ENCODE data around the gene CMAS.
A peak's percentile ranks its signal among the peaks of the same experiment; 100 is the strongest.
"Not testable (repeated sequence)": the region's sequence is repeated elsewhere in the genome, so short reads cannot be mapped to it uniquely, and the experiment has no call there.

The CMAS gene

GRCh38 chr12:22048351-22049041, 2.5 kb downstream of the CMAS start:
- no peak for DNase-seq

DNA sequence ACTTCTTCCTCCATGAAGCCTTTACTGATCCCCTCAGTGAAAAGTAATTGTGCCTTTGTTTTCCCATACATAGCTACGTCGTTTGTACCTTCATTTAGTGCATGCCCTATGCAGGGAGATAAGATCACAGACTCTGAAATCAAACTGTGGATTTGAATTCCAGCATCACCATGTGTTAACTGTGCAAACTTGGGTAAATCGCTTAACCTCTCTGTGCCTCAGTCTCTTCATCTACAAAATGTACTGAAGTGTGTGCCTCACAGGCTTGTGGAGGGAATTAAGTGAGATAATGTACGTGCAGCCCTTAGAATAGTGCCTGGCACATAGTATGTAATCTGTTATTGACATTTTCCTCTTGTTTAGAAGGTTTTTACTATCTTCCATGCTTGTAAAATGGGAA, 4.1 kb downstream of the CMAS start:
- no peak for DNase-seq

GRCh38 chr12:22051114-22051698, 5.2 kb downstream of the CMAS start:
- DNase-seq, result no peak

GRCh38 chr12:22052994-22053393, 7.0 kb downstream of the CMAS start:
- not testable (repeated sequence) for DNase-seq

DNA sequence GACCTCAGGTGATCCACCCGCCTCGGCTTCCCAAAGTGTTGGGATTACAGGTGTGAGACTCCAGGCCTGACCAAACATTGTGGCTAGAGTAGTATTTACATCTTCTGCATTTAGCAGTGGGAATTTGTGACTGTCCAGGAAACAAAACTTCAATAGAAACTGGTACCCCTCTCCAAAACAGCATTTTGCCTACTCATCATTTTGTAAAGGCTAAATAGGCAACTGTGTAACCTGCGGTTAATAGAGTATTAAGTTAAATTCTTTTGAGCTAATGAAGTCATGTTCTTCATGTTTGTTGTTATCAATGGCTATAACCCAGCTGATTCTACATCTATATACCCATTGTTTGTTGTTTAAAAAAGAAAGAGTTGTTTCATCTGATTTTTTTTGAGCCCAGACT, 8.1 kb downstream of the CMAS start:
- no peak for DNase-seq

DNA sequence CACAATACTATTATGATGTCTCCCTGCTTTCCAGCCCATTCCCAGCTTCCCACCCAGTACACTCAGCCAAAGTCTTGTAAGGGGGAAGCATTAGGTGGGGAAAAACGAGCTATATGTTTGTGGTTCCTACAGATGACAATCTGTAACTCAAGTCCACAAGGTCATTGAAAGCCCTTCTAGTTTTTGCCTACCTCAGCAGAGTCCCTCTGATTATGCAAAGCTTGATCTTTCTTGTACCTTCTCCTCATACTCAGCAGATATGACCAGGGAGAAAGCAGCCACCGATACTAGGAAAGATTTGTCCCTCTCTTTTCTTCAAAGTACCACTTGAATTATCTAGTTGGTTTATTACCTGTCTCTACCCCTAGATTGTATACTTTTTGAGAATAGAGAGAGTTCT, 10.6 kb downstream of the CMAS start:
- DNase-seq, result no peak

DNA sequence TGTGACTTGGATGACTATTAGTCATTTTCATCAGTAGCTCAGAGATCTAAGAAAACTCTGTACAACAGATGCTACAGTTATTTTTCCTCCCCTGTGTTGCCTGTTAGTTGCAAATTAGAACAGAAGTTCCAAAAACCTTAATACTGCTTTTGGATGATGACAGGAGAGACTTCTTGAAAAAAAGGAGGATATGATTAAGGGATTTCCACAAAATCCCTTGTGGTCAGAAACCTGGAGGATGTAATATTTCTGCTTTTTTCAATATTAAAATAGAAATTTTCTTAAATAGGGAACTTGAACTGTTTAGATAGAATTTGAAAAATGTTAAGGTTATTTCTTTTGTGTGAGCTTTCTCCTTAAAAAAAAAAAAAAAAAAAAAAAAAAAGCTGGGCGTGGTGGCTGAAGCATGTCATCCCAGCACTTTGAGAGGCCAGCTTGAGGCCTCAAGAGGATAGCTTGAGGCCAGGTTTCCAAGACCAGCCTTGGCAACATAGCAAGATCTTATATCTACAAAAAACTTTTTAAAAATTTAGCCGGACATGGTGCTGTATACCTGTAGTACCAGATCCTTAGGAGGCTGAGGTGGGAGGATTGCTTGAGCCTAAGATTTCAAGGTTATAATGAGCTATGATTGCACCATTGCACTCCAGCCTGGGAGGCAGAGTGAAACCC, 14.1 kb downstream of the CMAS start:
- DNase-seq, result no peak

DNA sequence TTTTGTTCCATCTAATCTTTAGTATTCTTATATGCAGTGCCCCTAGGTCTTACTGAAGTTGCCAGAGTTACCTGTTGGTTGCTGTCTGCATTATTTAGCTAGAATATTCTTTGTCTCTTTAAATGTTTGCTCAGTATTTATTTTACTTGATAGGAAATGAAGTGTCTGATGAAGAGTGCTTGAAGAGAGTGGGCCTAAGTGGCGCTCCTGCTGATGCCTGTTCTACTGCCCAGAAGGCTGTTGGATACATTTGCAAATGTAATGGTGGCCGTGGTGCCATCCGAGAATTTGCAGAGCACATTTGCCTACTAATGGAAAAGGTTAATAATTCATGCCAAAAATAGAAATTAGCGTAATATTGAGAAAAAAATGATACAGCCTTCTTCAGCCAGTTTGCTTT, 18.9 kb downstream of the CMAS start:
- DNase-seq, result no peak

- no peak for DNase-seq
These were observed 20.3 kb downstream of the CMAS start for GRCh38 chr12:22066310-22066709.

- no peak for DNase-seq
These were observed 23.8 kb downstream of the CMAS start for GRCh38 chr12:22069851-22070250.

- DNase-seq, result no peak
These were observed 36.2 kb downstream of the CMAS start for GRCh38 chr12:22082190-22082701.

- peak; percentile 68 for DNase-seq
These were observed 37.1 kb downstream of the CMAS start for GRCh38 chr12:22083167-22083566.

GRCh38 chr12:22084852-22085251, 38.8 kb downstream of the CMAS start:
- DNase-seq, result no peak

DNA sequence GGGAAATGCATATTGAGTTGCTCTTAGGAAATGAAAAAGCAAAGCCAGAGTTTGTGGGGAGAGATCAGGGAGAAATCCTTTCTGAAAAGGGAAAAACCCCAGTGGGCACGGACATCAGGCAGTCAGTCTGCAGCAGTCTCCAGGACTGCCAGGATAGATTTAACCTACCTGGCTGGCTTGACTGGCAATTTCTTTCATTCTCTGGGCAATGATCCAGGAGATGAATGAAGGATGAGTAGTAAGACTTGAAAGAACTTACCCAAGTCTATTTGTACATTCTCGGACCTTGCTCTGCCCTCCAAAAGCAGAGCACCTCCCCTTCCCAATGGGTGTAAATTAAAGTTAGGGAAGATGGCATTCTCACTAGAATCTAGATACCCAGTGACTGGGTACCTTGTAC, 42.9 kb downstream of the CMAS start:
- no peak for DNase-seq

DNA sequence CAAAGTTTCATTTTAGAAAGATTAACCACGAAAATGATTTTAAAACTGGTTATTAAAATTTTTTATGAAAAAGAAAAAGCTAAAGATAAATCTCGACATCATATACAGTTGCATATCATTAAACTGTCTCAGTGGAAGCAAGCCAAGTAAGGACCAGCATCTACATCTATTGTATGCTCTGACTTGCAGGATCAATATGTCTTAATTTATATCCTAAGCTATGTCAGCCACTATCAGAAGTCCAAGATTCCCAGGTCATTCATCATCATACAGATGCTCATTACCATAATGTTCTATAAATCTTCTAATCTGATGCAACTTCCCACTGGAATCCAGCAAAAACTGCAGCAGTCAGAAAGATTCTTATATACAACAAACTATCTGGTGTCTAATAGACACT, 43.5 kb downstream of the CMAS start:
- no peak for DNase-seq

GRCh38 chr12:22099062-22099461, 53.0 kb downstream of the CMAS start:
- not testable (repeated sequence) for DNase-seq

DNA sequence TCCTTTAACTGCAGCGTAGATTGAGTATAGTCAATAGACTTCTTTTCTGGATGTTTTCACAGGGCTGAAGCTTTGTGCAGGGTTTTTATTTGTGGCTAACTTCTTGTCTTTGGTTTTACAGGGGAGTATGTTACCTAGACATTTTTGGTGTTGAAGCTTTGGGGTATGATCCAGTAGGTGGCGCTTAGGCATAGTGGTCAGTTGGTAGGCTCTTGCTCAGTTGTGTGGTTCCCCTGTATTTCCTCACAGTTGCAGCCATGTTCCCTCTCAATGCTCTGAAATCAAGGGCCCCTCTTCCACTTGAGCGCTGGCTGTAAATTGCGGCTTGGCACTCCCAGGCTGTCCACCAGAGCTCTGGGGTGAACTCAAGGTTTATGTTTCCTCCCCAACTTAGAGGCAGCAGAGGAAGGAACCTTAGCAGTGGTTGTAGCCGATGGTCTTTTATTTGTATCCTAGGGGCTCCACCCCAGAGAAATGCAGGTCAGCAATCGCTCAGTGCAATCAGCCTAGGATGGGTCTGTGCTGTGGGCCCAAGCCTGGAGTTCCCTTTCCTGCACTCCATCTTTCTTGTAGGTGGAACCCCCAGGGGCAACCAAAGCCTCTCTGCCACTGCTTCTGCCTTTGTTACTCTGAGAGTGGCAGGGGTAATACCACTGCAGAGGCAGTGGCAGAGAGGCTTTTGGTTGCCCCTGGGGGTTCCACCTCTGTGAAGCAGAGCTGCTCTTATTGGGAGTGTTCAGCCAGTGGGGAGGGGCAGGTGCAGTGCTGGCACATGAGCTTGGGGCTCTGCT, 55.1 kb downstream of the CMAS start:
- DNase-seq, result peak; percentile 69

DNA sequence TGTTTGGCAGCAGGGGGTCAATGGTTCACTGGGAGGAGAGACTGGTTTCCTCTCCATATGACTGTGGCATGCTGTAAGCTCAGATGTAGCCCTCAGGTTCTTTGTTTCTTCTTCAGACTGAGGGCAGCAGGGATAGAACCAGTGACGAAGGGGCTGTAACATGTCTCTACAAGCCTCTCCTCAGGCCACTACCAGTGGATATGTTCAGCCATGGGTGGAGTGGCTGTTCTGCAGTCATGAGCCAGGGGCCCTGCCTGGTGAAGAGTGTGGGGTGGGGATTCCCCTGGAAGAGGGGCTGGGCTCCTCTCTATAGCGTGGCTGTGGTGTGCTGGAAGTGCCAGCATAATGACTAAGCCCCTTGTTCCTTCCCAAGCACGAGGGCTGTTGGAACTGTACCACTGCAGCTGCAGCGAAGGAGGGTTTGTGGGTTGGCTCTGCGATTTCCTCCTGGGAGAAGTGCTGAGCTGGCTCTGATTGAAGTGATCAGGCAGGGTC, 55.8 kb downstream of the CMAS start:
- no peak for DNase-seq

DNA sequence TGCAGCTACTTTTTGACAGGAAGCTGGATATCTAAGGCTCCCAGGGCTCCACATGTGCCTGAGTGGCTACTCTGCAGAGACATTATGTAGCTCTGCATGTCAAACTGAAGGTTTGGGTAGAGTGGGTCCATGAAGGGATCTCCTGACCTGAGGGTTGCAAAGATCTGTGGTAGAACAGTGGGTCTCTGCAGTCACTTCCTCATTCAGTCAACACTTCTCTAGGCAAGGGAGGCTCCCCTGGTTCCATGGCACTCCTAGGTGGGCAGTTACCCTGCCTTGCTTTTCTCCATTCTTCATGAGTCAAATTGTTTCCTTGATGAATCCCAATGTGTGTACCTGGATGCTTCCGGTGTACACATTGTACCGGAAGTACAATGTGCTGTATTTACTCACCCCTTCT, 57.4 kb downstream of the CMAS start:
- no peak for DNase-seq

DNA sequence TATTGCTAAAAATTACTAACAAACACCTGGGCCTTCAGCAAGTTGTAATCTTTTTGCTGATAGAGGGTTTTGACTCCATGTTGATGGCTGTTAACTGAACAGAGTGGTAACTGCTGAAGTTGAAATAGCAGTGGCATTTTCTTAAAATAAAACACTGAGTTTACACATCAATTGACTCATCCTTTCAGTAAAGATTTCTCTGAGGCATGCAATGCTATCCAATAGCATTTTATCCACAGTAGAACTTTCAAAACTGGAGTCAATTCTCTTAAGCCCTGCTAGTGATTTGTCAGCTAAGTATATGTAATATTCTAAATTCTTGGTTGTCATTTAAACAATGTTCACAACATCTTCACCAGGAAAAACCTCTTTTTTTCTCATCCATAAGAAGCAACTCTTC, 59.5 kb downstream of the CMAS start:
- DNase-seq, result no peak

GRCh38 chr12:22110176-22110575, 64.2 kb downstream of the CMAS start:
- DNase-seq, result peak; percentile 8
